GM23248 (cell line): ENCODE data around the gene SNX20. TPM values are rescaled to one million over a fixed set of nuclear protein-coding genes. Genes with fewer than 3 reads are reported as not detected.

Source experiments
- DNase-seq: peaks from one replicate; pipeline ENCODE4 v3.0.0-alpha.2; 2015
- H2AFZ ChIP-seq: fragments of 200-600 bp; sonication (generic); 2 replicates; pipeline ENCODE4 v1.6.1; 2016; ENCODE audit warnings: antibody characterized with exemption
- H3F3A ChIP-seq: fragments of 200-600 bp; sonication (generic); 2 replicates; pipeline ENCODE4 v1.6.1; 2016; ENCODE audit warnings: mild to moderate bottlenecking, antibody characterized with exemption, mixed run types; ENCODE audit not compliant: insufficient read depth
- H3K27ac ChIP-seq: fragments of 200-600 bp; sonication (generic); 2 replicates; pipeline ENCODE4 v1.5.1; 2016; ENCODE audit warnings: mild to moderate bottlenecking
- H3K27me3 ChIP-seq: fragments of 200-600 bp; sonication (generic); replicated peaks from 2 replicates; pipeline ENCODE4 v1.6.1; 2016; ENCODE audit warnings: mild to moderate bottlenecking; ENCODE audit not compliant: insufficient read depth
- H3K36me3 ChIP-seq: fragments of 200-600 bp; sonication (generic); 2 replicates; pipeline ENCODE4 v1.6.1; 2016; ENCODE audit warnings: low read depth, mild to moderate bottlenecking
- H3K4me1 ChIP-seq: fragments of 200-600 bp; sonication (generic); 2 replicates; pipeline ENCODE4 v1.6.1; 2016; ENCODE audit warnings: mild to moderate bottlenecking; ENCODE audit not compliant: insufficient read depth
- H3K4me2 ChIP-seq: fragments of 200-600 bp; sonication (generic); one replicate; pipeline ENCODE4 v1.6.1; 2016; ENCODE audit warnings: mild to moderate bottlenecking; ENCODE audit not compliant: unreplicated experiment
- H3K4me3 ChIP-seq: fragments of 200-600 bp; sonication (generic); 2 replicates; pipeline ENCODE4 v1.5.1; 2016; ENCODE audit warnings: mild to moderate bottlenecking
- H3K79me2 ChIP-seq: fragments of 200-600 bp; sonication (generic); 2 replicates; pipeline ENCODE4 v1.6.1; 2016; ENCODE audit warnings: mild to moderate bottlenecking; ENCODE audit not compliant: insufficient read depth
- H3K9ac ChIP-seq: fragments of 200-600 bp; sonication (generic); 2 replicates; pipeline ENCODE4 v1.6.1; 2016; ENCODE audit warnings: mild to moderate bottlenecking
- H3K9me2 ChIP-seq: fragments of 200-600 bp; sonication (generic); 2 replicates; pipeline ENCODE4 v1.6.1; 2016; ENCODE audit warnings: mixed run types, mild to moderate bottlenecking, moderate library complexity; ENCODE audit not compliant: insufficient read depth
- H3K9me3 ChIP-seq: fragments of 200-600 bp; sonication (generic); one replicate; pipeline ENCODE4 v1.6.1; 2017; ENCODE audit warnings: low read depth
- H4K20me1 ChIP-seq: fragments of 200-600 bp; sonication (generic); 2 replicates; pipeline ENCODE4 v1.6.0; 2016; ENCODE audit not compliant: insufficient read depth
- EZH2 ChIP-seq: fragments of 200-600 bp; sonication (generic); IDR thresholded peaks from 2 replicates; pipeline ENCODE4 v1.6.1; 2018; ENCODE audit warnings: antibody characterized with exemption, mild to moderate bottlenecking; ENCODE audit not compliant: insufficient read depth, poor library complexity, severe bottlenecking
- EZH2phosphoT487 ChIP-seq: fragments of 200-600 bp; sonication (generic); IDR thresholded peaks from 2 replicates; pipeline ENCODE4 v1.6.1; 2018; ENCODE audit warnings: antibody characterized with exemption, moderate library complexity, mild to moderate bottlenecking, low read depth; ENCODE audit not compliant: insufficient read depth
- WGBS, 2 experiments: methylation state at CpG; one replicate each; pipeline ENCODE4 v1.1.6; 2015 to 2017; ENCODE audit warnings: low lambda C conversion rate in 2 of 2, low coverage in 1 of 2; ENCODE audit errors: missing lambda C conversion rate in 2 of 2; 5-methylcytosine and 5-hydroxymethylcytosine counted together
- in situ Hi-C: fragments of 300-500 bp; cut with MboI; formaldehyde crosslinking; loops from 2 replicates; pipeline ENCODE4 v1.15.0; 2020
- polyA plus RNA-seq: library from polyadenylated mRNA; unstranded; fragments of >200 nt; fragmentation: Nextera tagmentation; extraction: Ambion mirVana; gene quantifications from 2 replicates; pipeline ENCODE4 v1.2.1, GENCODE V29; 2016
- total RNA-seq: library from RNA; depleted of rRNA; stranded (reverse); fragments of >200 nt; shearing (Covaris generic); gene quantifications from 2 replicates; pipeline ENCODE4 v1.2.3, GENCODE V29; 2014

Gene SNX20
- total and polyA plus RNA-seq, 2 experiments from 2014 or later = not detected

GRCh38 chr16:50632927-50633800 is 47.9 kb downstream of the SNX20 start:
- Histone ChIP-seq H3K9me2 (no peaks in the 10 kb centered on the region), H3K27me3 (0 out of 2 replicates have a peak, but pooled peaks cover 15% of the 10 kb centered on the region), H3K4me3 (no peak overlapping the region), H3K9me3 (no peaks in the 10 kb centered on the region), H4K20me1 (no peaks in the 10 kb centered on the region), H3F3A (no peaks in the 10 kb centered on the region), H3K27ac (no peak overlapping the region), H3K79me2 (no peaks in the 10 kb centered on the region), H3K4me2 (no peak overlapping the region), H2AFZ (no peak overlapping the region), H3K4me1 (no peaks in the 10 kb centered on the region), H3K9ac (no peak overlapping the region), H3K36me3 (no peaks in the 10 kb centered on the region)
- in situ Hi-C loops = no loop called here
- WGBS, 2 experiments = 75 to 83% methylated on average over 22 to 30 of the region's 30 CpGs
- TF ChIP-seq EZH2phosphoT487 = no peak
- no peak for TF ChIP-seq EZH2
- DNase-seq = no peak

- no peak for TF ChIP-seq EZH2phosphoT487
- no peak for TF ChIP-seq EZH2
- in situ Hi-C loops = no loop called here
- no peaks in the 10 kb centered on the region for H3K4me1 ChIP-seq
- no peak overlapping the region for H3K27ac ChIP-seq
- H3K4me2 ChIP-seq = no peak overlapping the region
- no peaks in the 10 kb centered on the region for H3F3A ChIP-seq
- DNase-seq = no peak
- no peak overlapping the region for H3K4me3 ChIP-seq
- H3K9me3 ChIP-seq = no peaks in the 10 kb centered on the region
- 66 to 67% methylated on average over 22 of the region's 22 CpGs for WGBS, 2 experiments
- no peaks in the 10 kb centered on the region for H3K79me2 ChIP-seq
- H3K9ac ChIP-seq = no peak overlapping the region
- no peak overlapping the region for H2AFZ ChIP-seq
- no peaks in the 10 kb centered on the region for H4K20me1 ChIP-seq
- H3K27me3 ChIP-seq = peaks cover 16% of the 10 kb centered on the region; the same call in 1 of the 2 replicates
- no peaks in the 10 kb centered on the region for H3K9me2 ChIP-seq
- H3K36me3 ChIP-seq = no peaks in the 10 kb centered on the region
Measured at GRCh38 chr16:50631985-50632576, 49.0 kb downstream of the SNX20 start.

GRCh38 chr16:50631249-50631984 is 49.7 kb downstream of the SNX20 start:
- no peaks in the 10 kb centered on the region for H3K4me1 ChIP-seq
- no peak overlapping the region for H3K4me2 ChIP-seq
- no peaks in the 10 kb centered on the region for H3K79me2 ChIP-seq
- H3K9me2 ChIP-seq = no peaks in the 10 kb centered on the region
- no peak overlapping the region for H3K9ac ChIP-seq
- no peak for TF ChIP-seq EZH2phosphoT487
- no peak for TF ChIP-seq EZH2
- in situ Hi-C loops = no loop called here
- H3K27me3 ChIP-seq = peaks cover 19% of the 10 kb centered on the region; the same call in 1 of the 2 replicates
- no peak for DNase-seq
- H4K20me1 ChIP-seq = no peaks in the 10 kb centered on the region
- no peaks in the 10 kb centered on the region for H3K9me3 ChIP-seq
- no peaks in the 10 kb centered on the region for H3F3A ChIP-seq
- no peaks in the 10 kb centered on the region for H3K36me3 ChIP-seq
- 51 to 52% methylated on average over 8 of the region's 8 CpGs for WGBS, 2 experiments
- H3K27ac ChIP-seq = no peak overlapping the region
- no peak overlapping the region for H3K4me3 ChIP-seq
- no peak overlapping the region for H2AFZ ChIP-seq

GRCh38 chr16:50630394-50631020 is 50.6 kb downstream of the SNX20 start:
- no peak overlapping the region for H3K27ac ChIP-seq
- H3K27me3 ChIP-seq = peaks cover 16% of the 10 kb centered on the region; the same call in 1 of the 2 replicates
- H3K79me2 ChIP-seq = no peaks in the 10 kb centered on the region
- H3K9ac ChIP-seq = no peak overlapping the region
- H3F3A ChIP-seq = no peaks in the 10 kb centered on the region
- 59 to 62% methylated on average over 8 to 10 of the region's 11 CpGs for WGBS, 2 experiments
- H3K9me3 ChIP-seq = no peaks in the 10 kb centered on the region
- TF ChIP-seq EZH2phosphoT487 = no peak
- TF ChIP-seq EZH2 = no peak
- in situ Hi-C loops = no loop called here
- H3K36me3 ChIP-seq = no peaks in the 10 kb centered on the region
- no peaks in the 10 kb centered on the region for H4K20me1 ChIP-seq
- H3K4me1 ChIP-seq = no peaks in the 10 kb centered on the region
- H2AFZ ChIP-seq = no peak overlapping the region
- no peaks in the 10 kb centered on the region for H3K9me2 ChIP-seq
- no peak overlapping the region for H3K4me2 ChIP-seq
- no peak for DNase-seq
- no peak overlapping the region for H3K4me3 ChIP-seq
